Urinary bladder (tissue), 4 donors: ENCODE data around the gene TMEM178B. TPM values are rescaled to one million over a fixed set of nuclear protein-coding genes. Genes with fewer than 3 reads are reported as not detected.

Source experiments
- DNase-seq: peaks from one replicate; pipeline ENCODE4 v3.0.0-alpha.2; 2015; ENCODE audit errors: extremely low spot score
- H3K27ac ChIP-seq: one replicate; pipeline ENCODE4 v1.5.1; 2013; ENCODE audit warnings: low read depth, mild to moderate bottlenecking, moderate library complexity
- H3K36me3 ChIP-seq: one replicate; pipeline ENCODE4 v1.6.1; 2013; ENCODE audit warnings: mild to moderate bottlenecking, moderate library complexity; ENCODE audit not compliant: insufficient read depth
- H3K4me1 ChIP-seq: one replicate; pipeline ENCODE4 v1.6.1; 2013; ENCODE audit warnings: mild to moderate bottlenecking, moderate library complexity; ENCODE audit not compliant: insufficient read depth
- H3K4me3 ChIP-seq: one replicate; pipeline ENCODE4 v1.5.1; 2013; ENCODE audit warnings: low read depth, low read length
- WGBS: extraction: QIAGEN DNeasy Blood & Tissue Kit; methylation state at CpG from one replicate; pipeline ENCODE4 v1.1.7; 2013; 5-methylcytosine and 5-hydroxymethylcytosine counted together
- polyA plus RNA-seq: library from polyadenylated mRNA; stranded (reverse); fragments of 200-250 nt; gene quantifications from one replicate; pipeline ENCODE4 v1.2.3, GENCODE V29; 2013
- total RNA-seq: library from RNA; depleted of rRNA; stranded (reverse); fragments of >200 nt; gene quantifications from one replicate; pipeline ENCODE4 v1.2.3, GENCODE V29; 2014
- donor health status: healthy with polysubstance abuse.
- donor health status: healthy.

TMEM178B gene
- total and polyA plus RNA-seq, 2 donors, result 0.57 to 2.0 TPM

GRCh38 chr7:141295367-141295895 is 221.6 kb downstream of the TMEM178B start:
- 41% methylated on average over 2 of the region's 2 CpGs for WGBS
- DNase-seq, result no peak
- Histone ChIP-seq H3K4me1 (no peaks in the 10 kb centered on the region), H3K4me3 (no peak overlapping the region), H3K27ac (no peak overlapping the region), H3K36me3 (no peaks in the 10 kb centered on the region)

GRCh38 chr7:141300816-141301215 is 227.0 kb downstream of the TMEM178B start:
- H3K4me1 ChIP-seq, result no peaks in the 10 kb centered on the region
- DNase-seq, result no peak
- WGBS, result 67% methylated on average over 2 of the region's 2 CpGs
- no peaks in the 10 kb centered on the region for H3K36me3 ChIP-seq
- no peak overlapping the region for H3K4me3 ChIP-seq
- no peak overlapping the region for H3K27ac ChIP-seq

DNA sequence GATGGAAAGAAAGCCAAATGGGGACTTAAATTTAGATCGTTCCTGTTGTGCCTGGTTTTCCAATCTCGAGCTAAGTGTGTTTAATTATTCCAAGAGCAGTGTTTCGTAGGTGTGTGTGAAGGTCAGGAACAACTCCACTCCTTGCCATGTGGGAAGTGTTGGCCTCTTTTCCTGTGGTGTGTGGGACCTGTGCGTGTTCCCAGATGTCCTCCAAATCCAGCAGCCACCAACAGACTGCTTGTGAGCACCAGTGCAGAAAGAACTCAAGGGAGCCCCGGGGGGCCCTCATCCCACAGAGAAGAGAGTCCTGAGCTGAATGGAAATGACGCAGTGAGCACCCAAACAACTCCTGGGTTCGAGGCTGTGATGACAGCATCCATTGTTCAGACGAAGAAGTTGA is 227.7 kb downstream of the TMEM178B start:
- WGBS, result 71% methylated on average over 8 of the region's 8 CpGs
- no peaks in the 10 kb centered on the region for H3K4me1 ChIP-seq
- no peak overlapping the region for H3K4me3 ChIP-seq
- H3K36me3 ChIP-seq, result no peaks in the 10 kb centered on the region
- no peak overlapping the region for H3K27ac ChIP-seq
- DNase-seq, result no peak

- WGBS, result 90% methylated on average over 3 of the region's 3 CpGs
- no peak overlapping the region for H3K27ac ChIP-seq
- DNase-seq, result no peak
- H3K36me3 ChIP-seq, result no peaks in the 10 kb centered on the region
- no peak overlapping the region for H3K4me3 ChIP-seq
- no peaks in the 10 kb centered on the region for H3K4me1 ChIP-seq
Measured at GRCh38 chr7:141302617-141303016, 228.8 kb downstream of the TMEM178B start.

DNA sequence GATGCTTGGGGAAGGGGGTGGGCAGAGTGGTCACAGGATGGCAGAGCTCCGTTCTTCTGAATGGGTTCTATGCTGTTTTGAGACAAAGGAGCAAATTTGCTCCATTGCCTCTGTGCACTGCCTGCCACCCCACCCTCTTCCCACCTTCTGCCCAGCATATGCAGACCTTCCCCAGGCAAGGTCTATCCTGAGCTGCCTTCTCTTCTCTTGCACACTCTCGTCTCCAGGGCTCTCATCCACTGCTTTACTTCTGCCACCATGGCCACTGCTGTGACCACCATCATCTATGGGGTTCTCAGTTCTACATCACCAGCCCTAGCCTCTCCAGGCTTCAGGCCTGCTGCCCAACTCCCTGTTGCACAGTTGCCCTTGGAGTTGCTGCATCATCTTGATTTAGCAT is 230.4 kb downstream of the TMEM178B start:
- Histone ChIP-seq H3K4me1 (no peaks in the 10 kb centered on the region), H3K27ac (no peak overlapping the region), H3K4me3 (no peak overlapping the region), H3K36me3 (no peaks in the 10 kb centered on the region)
- 67% methylated on average over 2 of the region's 2 CpGs for WGBS
- DNase-seq, result no peak

GRCh38 chr7:141306081-141306480 is 232.2 kb downstream of the TMEM178B start:
- no peak overlapping the region for H3K4me3 ChIP-seq
- H3K27ac ChIP-seq, result no peak overlapping the region
- WGBS, result 71% methylated on average over 4 of the region's 4 CpGs
- DNase-seq, result no peak
- no peaks in the 10 kb centered on the region for H3K4me1 ChIP-seq
- H3K36me3 ChIP-seq, result no peaks in the 10 kb centered on the region

DNA sequence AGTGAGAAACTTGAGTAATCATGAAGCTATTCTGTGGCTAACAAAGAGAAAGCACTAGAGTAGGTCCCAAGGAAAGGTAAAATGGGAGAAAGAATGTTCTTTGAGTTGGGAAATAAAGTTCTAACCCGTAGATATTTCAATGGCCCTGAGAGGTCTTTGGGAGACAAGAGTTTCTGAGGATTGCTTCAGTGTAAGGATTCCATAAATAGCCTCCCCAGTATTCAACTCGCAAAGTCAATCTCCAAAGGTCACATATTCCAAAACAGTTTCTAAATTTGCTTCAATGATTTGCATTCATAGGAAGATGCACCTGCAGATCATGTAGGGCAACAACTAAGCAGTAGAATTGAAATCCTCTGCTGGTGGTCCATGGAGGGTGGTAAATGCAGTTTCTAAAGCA is 238.5 kb downstream of the TMEM178B start:
- Histone ChIP-seq H3K4me1 (no peaks in the 10 kb centered on the region), H3K36me3 (no peaks in the 10 kb centered on the region), H3K27ac (no peak overlapping the region), H3K4me3 (no peak overlapping the region)
- DNase-seq, result no peak
- WGBS, result 82% methylated on average over 2 of the region's 2 CpGs

DNA sequence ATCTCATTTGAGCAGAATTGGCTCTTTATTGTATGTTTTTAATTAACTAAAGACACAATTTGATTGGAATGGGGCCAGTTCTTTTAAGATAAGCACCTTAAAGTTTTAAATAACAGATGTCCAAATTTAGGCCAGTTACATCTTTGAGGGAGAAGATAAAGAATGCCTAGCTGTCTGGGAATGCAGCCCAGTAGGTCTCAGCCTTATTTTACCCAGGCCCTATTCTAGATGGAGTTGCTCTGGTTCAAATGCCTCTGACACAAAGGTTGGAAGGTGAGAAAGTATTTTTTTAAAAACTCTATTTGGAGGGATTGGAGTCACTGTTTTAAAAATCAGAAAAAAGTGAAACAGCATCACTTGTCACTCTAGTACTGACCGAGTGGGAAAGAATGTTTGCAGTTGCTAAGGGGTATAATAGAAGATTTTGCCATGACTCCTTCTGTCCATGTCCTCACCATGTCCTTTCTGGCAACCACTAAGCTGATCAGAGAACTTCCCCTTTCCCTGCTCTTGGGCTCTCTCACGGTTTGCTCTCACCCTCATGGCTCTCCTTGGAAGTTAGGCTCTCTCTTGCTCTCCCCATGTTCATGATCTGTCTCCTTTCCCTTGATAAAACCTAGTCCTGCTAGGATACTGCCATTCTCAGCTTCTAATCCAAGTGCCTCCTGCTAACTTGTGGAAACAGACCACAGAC is 239.1 kb downstream of the TMEM178B start:
- WGBS, result 58% methylated on average over 2 of the region's 2 CpGs
- no peak for DNase-seq
- no peaks in the 10 kb centered on the region for H3K36me3 ChIP-seq
- H3K4me1 ChIP-seq, result no peaks in the 10 kb centered on the region
- H3K4me3 ChIP-seq, result no peak overlapping the region
- no peak overlapping the region for H3K27ac ChIP-seq

DNA sequence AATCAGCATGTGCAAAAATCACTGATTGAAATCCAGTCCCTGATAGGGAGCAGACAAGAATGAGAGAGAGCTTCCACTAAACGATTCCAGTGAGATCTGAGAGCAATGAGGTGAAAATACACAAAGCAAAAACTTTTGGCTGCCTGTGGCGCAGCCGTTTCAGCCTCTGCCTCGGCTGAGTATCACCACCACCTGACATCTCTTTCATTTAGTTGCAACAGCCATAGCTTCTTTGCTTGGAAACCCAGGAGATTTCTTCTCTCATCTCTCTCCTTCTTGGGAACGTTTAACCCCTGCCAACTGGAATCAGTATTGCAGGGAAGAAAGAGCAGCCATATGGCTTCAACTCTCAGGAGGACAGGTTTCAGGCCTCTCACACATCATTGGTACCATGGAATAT is 240.0 kb downstream of the TMEM178B start:
- H3K4me1 ChIP-seq, result no peaks in the 10 kb centered on the region
- H3K36me3 ChIP-seq, result no peaks in the 10 kb centered on the region
- H3K4me3 ChIP-seq, result no peak overlapping the region
- WGBS, result 71% methylated on average over 5 of the region's 5 CpGs
- no peak for DNase-seq
- no peak overlapping the region for H3K27ac ChIP-seq

DNA sequence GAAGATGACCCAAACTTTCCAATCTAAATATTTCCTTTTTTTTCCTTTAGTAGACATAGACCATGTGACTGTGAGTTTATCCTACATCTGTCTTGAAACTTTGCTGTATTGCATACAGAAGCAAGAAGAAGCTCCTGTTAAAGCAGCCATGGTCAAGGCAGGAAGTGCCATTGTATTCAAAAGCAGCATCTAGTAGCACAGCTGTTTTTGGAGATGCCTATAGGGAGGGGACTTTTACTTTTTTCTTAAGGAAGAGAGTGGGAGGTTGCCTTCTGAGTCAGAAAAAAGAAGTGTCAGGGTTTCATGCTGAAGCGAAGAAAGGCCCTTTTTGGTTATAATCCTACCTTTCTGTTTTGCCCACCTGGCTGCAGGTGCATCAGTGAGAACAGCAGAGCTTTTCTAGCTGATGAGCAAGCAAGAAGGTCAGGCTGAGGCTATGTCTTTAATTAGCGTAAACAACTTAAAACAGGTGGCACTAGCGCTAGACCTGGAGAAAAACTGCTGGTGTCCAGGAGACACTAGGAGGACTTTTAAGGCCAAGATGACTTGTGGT is 243.2 kb downstream of the TMEM178B start:
- no peak overlapping the region for H3K4me3 ChIP-seq
- H3K36me3 ChIP-seq, result no peaks in the 10 kb centered on the region
- WGBS, result 82% methylated on average over 3 of the region's 3 CpGs
- no peaks in the 10 kb centered on the region for H3K4me1 ChIP-seq
- H3K27ac ChIP-seq, result no peak overlapping the region
- DNase-seq, result no peak

DNA sequence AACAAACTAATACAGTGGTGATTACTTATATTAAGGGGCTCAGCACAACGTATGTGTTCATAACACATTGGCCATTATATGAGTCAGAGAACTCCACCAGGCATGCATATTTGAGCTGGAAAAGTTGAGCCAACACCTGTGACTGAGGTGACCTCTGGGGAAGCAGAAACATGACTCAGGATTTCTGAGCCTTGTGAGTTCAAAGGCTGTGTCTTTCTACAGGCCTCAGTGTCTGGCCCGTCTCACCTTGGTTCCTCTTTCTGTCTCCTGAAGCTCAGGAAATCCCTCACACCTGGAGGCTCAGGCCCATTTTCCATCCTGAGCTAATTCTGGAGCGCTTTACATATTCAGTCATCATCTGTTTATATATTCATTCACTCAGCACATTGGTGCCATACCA is 246.4 kb downstream of the TMEM178B start:
- H3K4me1 ChIP-seq, result no peaks in the 10 kb centered on the region
- 86% methylated on average over 3 of the region's 3 CpGs for WGBS
- no peaks in the 10 kb centered on the region for H3K36me3 ChIP-seq
- no peak overlapping the region for H3K4me3 ChIP-seq
- DNase-seq, result no peak
- no peak overlapping the region for H3K27ac ChIP-seq

GRCh38 chr7:141322383-141322782 is 248.5 kb downstream of the TMEM178B start:
- DNase-seq, result no peak
- H3K4me1 ChIP-seq, result no peaks in the 10 kb centered on the region
- no peak overlapping the region for H3K27ac ChIP-seq
- no peaks in the 10 kb centered on the region for H3K36me3 ChIP-seq
- 92% methylated on average over 6 of the region's 6 CpGs for WGBS
- H3K4me3 ChIP-seq, result no peak overlapping the region

DNA sequence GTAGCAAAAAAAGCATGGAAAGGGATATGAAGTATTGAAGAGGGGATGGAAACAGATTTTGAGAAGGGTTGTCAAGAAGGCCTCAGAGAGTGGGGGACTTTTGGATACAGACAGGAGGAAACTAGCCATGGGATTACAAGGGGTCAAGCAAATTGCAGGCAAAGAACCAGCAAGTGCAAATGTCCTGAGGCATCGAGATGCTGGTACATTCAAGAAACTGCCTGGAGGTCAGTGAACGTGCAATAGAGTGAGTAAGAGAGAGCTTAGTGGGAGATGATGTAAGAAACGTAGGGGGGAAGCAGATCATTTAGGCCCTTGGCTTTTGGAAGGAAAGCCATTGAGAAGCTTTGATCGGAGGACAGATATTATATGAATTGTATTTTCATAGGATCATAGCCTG is 250.0 kb downstream of the TMEM178B start:
- no peak overlapping the region for H3K27ac ChIP-seq
- no peak for DNase-seq
- 81% methylated on average over 4 of the region's 4 CpGs for WGBS

DNA sequence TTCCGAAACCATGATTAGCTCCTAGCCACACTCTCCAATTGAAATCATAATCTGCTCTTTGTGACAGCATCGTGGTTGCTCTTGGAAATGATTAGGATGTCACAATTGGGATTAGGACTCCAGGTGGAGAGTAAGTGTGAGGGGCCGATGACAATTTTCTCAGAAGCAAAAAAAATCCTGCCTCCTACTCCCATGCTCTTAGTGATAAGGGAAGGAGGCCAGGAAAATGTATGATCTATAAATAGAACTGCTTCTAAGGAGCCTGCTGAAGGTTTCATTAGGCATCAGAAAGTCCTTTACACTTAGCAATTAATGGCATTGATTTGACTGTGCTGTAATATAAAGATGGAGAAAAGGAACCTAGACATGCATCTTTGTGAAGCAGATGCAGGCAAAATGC is 251.0 kb downstream of the TMEM178B start:
- no peak overlapping the region for H3K27ac ChIP-seq
- no peaks in the 10 kb centered on the region for H3K36me3 ChIP-seq
- no peaks in the 10 kb centered on the region for H3K4me1 ChIP-seq
- no peak for DNase-seq
- 57% methylated on average over 3 of the region's 3 CpGs for WGBS
- H3K4me3 ChIP-seq, result no peak overlapping the region

More for the DNA sequence above, 250.0 kb downstream of the TMEM178B start:
- no peaks in the 10 kb centered on the region for H3K4me1 ChIP-seq
- H3K4me3 ChIP-seq, result no peak overlapping the region
- no peaks in the 10 kb centered on the region for H3K36me3 ChIP-seq
